Activated CD4-positive, CD25-positive, alpha-beta regulatory T cell treated with anti-CD3 and anti-CD28 coated beads, Interleukin-2, amount 50 U/mL, for 72 hours (primary cell): ENCODE data around the gene PTCD2.

ENCODE experiments used
- DNase-seq: peaks from one replicate; pipeline ENCODE4 v3.0.0; 2021

Gene PTCD2

GRCh38 chr5:72298711-72299110, 21.5 kb upstream of the PTCD2 start:
- no peak for DNase-seq

DNA sequence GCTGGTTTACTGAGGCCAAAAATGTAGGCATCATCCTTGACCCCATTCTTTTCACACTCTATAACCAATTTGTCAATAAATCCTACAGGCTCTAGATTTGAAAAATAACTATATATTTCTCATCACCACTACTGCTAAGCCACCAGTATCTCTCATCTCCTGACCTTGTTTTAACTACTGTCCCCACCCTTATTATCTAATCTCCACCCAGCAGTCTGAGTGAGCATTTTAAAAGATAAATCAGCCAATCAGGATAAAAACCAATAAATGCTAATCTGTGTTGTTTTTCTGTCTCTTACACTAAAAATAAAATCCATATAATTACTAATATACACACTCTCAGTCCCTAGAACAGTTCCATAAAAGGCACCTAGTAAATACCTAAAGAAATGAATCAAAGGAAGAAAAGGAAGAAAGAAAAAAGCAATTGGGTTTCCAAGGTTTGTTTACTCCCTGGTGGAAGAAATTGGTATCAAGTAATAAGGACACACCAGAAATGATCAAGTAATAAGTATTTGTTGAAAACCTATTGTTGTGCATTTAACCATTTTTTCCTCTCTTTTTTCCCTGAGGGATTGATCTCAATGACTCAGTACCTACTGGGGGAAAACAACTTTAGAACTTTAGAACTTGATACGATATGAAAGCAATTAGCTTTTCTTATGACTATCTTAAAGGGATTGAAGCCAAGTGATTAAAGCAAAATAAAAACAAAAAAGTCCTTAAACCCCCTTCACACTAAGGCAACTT, 19.4 kb upstream of the PTCD2 start:
- DNase-seq = no peak

- no peak for DNase-seq
Observed at GRCh38 chr5:72301557-72301956, 18.6 kb upstream of the PTCD2 start.

DNA sequence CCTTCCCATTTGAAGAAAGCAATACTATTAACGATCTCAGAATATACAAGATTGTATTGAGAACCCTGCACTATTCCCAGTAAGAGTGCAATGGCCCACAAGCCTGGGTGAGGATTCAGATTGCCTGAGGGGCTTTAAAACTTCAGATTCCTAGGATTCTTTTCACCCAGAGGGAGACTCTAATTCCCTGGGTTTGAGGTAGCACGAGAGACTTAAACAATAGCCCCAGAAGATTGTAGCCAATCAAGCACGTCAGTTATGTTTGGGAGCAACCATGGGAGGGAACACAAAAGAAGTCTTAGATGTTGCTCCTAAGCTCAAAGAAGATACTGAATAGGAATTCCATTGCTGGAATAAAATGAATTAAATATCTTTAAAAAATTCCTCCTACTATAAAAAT, 18.0 kb upstream of the PTCD2 start:
- no peak for DNase-seq

DNA sequence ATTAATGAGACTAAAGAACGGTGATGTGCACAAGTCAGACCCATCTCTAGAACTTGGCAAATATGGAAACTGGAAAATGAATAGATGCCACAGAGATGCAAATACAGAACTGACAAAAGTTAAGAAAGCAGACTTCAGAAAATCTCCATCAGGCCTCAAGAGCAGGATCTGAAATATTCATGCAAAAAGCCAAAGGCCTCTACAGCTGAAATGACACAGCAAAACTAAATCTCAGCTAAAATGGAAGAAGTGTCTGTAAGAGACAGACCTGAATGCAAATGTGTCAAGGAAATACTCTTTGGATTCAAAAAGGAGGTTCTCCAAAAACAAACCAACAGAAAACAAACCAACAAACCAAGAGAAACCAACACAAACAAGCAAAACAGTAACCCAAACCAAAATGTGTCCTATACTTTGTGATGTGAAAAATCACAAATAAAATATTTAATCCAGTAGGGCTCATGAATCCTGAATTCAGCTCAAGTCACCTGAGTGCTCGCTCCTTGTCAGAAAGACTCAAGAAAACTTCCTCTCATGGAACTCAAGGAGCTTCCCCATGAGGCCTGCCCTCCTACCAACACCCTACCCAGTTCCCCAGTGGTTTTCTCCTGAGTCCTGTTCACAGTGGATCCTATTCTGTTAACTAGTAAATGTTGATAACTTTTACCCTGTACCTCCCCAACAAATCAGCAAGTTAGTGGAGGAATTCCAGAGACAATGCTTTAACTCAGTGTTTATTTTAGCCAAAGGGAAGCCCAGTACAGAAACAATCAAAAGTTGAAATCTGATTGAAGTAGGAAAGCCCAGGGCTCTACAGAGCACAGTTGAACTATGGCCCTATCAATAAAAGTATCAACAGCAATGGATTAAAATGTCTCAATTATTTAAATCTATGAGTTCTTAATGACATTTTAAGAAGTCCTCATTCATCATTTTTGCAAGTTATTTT, 14.7 kb upstream of the PTCD2 start:
- no peak for DNase-seq

DNA sequence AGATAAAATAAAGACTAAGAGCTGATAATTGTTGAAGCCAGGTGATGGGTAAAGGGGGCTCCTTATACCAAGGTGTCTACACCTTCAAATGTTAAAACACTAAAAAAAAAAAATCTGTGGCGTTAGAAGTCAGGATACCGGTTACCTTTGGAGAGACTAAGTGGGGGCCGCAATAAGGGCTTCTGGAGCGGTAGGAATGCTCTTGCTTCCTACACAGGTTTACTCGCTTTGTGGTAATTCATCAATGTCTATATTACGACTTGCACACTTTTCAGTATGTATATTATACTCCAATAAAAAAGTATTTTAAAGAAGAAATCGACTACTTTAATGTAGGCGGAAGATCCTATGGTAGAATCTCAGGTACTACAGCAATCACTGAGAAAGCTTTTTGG, 12.6 kb upstream of the PTCD2 start:
- no peak for DNase-seq

GRCh38 chr5:72307968-72308852, 12.0 kb upstream of the PTCD2 start:
- peak; percentile 93 for DNase-seq

GRCh38 chr5:72308853-72309191, 11.4 kb upstream of the PTCD2 start:
- no peak for DNase-seq

- DNase-seq = no peak
Observed at GRCh38 chr5:72313141-72313540, 7.0 kb upstream of the PTCD2 start.

- DNase-seq = no peak
Observed at GRCh38 chr5:72314571-72315172, 5.5 kb upstream of the PTCD2 start.

GRCh38 chr5:72319435-72319975, 668 bp upstream of the PTCD2 start:
- DNase-seq = peak; percentile 48

- no peak for DNase-seq
Observed at GRCh38 chr5:72324189-72324825, 4.1 kb downstream of the PTCD2 start.

DNA sequence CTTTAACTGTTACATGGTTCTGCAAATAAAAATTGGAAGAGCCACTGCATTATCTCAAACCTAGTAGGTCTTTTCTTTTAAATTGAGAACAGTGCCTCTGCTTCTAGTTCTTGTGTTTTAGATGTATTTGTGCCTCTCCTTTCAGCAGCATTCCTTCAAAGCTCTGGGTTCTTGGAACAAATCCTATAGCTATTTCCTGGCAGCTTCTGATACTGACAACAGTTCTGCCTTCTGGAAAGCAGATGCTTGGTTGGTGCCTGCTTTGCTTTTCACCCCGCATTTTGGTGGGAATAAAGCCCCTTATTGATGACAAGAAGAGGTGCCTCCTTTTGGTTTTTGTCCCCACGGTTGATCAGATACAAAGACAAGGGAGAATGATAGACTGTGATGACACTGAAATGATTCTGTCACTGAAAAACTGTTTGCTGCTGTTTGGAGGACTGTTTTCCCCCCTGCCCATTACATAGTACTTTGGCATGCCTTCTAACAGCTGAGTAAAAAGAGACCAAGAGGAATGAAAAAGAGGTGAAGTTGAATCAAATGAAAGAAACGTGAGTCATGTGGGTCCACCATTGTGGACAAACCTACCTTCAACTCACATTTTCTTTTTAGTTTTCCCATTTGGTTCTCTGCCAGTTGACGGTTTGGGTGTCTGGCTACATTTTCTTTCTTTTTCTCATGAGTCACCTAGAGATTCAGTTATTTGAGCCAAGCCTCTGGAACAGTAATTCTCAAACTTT, 5.6 kb downstream of the PTCD2 start:
- DNase-seq = no peak

GRCh38 chr5:72326306-72326649, 6.1 kb downstream of the PTCD2 start:
- no peak for DNase-seq

DNA sequence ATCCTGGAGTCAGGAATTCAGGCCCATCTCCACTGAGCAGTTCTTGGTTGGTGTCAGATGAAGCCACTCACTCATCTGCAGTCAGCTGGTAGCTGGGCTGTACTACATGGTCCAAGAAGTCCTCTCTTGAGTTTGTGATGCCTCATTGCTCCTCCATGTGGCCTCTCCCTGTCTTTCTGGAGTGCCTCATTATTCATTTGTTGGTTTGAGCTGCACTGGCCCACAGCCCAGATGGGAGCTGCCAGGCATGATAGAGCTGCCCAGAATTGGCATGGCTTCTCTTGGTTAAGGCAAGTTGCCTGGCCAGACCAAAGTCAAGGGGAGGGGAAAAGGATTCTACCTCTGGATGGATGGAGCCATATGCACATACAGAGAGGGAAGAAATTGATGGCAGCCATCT, 8.0 kb downstream of the PTCD2 start:
- DNase-seq = no peak

GRCh38 chr5:72330712-72331111, 10.5 kb downstream of the PTCD2 start:
- no peak for DNase-seq

- no peak for DNase-seq
Observed at GRCh38 chr5:72337159-72337558, 17.0 kb downstream of the PTCD2 start.

DNA sequence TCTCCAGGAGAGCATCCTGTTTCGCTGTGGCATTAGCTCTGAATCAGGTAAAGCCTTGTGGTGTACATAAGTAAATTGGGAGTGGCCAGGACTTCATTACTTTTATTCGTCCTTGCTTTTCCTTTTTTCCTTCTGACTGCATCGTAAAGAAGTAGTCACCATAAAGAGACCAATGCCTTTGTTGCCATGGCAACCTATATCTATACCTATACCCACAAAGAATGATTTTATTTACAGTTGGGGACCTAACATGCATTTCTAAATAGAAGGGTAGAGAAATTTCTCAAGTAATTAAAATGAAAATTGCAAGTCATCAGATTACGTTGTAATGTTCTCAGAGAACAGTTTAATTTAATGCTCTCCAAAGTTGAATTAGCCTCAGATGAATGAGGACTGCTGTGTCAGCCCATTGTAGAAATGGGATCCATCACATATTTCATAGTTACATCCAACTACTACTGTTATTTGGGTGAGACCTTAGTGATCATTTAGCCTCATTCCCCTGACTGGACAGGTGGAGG, 18.6 kb downstream of the PTCD2 start:
- no peak for DNase-seq

DNA sequence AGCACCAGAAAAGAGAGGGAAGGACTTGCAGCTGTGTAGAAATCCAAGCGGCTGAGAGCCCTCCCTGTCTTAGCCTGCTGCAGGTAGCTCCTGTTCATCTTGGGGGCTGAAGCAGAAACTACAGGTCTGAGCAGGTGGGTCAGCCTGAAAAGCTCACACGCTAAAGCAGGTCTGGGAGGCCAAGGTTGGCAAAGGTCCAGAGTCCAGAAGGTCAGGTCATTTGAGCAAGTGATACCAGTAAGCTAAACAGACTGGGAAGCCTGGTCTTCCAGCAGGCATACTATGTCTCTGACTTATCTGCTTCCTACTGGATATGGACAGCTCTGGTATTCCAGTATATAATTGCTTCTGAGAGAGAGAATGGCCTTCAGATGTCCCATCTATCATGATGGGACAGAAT, 26.2 kb downstream of the PTCD2 start:
- no peak for DNase-seq

DNA sequence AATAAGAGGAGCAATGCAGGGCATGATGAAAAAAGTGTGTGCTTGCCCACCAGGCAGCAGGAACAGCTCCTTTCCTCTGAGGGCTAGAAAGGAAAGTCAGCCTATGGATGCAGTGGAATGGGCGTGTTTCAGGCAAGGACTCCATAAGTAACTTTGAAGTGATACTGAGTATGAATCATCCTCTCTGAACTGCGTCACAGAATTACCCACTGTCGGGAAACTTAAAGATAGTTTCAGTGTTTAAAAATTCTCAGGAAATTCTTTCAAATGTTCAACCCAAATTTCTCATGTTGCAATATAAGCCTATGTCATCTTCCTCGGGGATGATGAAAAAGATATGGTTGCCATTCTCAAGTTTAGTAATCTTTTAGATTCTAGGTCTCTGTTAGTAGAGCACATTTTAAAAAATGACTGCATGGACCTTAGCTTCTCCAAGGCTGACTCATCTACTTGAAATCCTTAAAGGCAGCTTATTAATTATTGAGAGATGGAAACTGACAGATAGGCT, 27.7 kb downstream of the PTCD2 start:
- no peak for DNase-seq

GRCh38 chr5:72351376-72351775, 31.2 kb downstream of the PTCD2 start:
- DNase-seq = no peak
